GM23248 (cell line): ENCODE results near the gene GEN1. TPM values are rescaled to one million over a fixed set of nuclear protein-coding genes. Genes with fewer than 3 reads are reported as not detected.

Experiments used
- DNase-seq: peaks from one replicate; pipeline ENCODE4 v3.0.0-alpha.2; 2015
- H2AFZ ChIP-seq: fragments of 200-600 bp; sonication (generic); 2 replicates; pipeline ENCODE4 v1.6.1; 2016; ENCODE audit warnings: antibody characterized with exemption
- H3F3A ChIP-seq: fragments of 200-600 bp; sonication (generic); 2 replicates; pipeline ENCODE4 v1.6.1; 2016; ENCODE audit warnings: mild to moderate bottlenecking, antibody characterized with exemption, mixed run types; ENCODE audit not compliant: insufficient read depth
- H3K27ac ChIP-seq: fragments of 200-600 bp; sonication (generic); 2 replicates; pipeline ENCODE4 v1.5.1; 2016; ENCODE audit warnings: mild to moderate bottlenecking
- H3K27me3 ChIP-seq: fragments of 200-600 bp; sonication (generic); replicated peaks from 2 replicates; pipeline ENCODE4 v1.6.1; 2016; ENCODE audit warnings: mild to moderate bottlenecking; ENCODE audit not compliant: insufficient read depth
- H3K36me3 ChIP-seq: fragments of 200-600 bp; sonication (generic); 2 replicates; pipeline ENCODE4 v1.6.1; 2016; ENCODE audit warnings: low read depth, mild to moderate bottlenecking
- H3K4me1 ChIP-seq: fragments of 200-600 bp; sonication (generic); 2 replicates; pipeline ENCODE4 v1.6.1; 2016; ENCODE audit warnings: mild to moderate bottlenecking; ENCODE audit not compliant: insufficient read depth
- H3K4me2 ChIP-seq: fragments of 200-600 bp; sonication (generic); one replicate; pipeline ENCODE4 v1.6.1; 2016; ENCODE audit warnings: mild to moderate bottlenecking; ENCODE audit not compliant: unreplicated experiment
- H3K4me3 ChIP-seq: fragments of 200-600 bp; sonication (generic); 2 replicates; pipeline ENCODE4 v1.5.1; 2016; ENCODE audit warnings: mild to moderate bottlenecking
- H3K79me2 ChIP-seq: fragments of 200-600 bp; sonication (generic); 2 replicates; pipeline ENCODE4 v1.6.1; 2016; ENCODE audit warnings: mild to moderate bottlenecking; ENCODE audit not compliant: insufficient read depth
- H3K9ac ChIP-seq: fragments of 200-600 bp; sonication (generic); 2 replicates; pipeline ENCODE4 v1.6.1; 2016; ENCODE audit warnings: mild to moderate bottlenecking
- H3K9me2 ChIP-seq: fragments of 200-600 bp; sonication (generic); 2 replicates; pipeline ENCODE4 v1.6.1; 2016; ENCODE audit warnings: mixed run types, mild to moderate bottlenecking, moderate library complexity; ENCODE audit not compliant: insufficient read depth
- H3K9me3 ChIP-seq: fragments of 200-600 bp; sonication (generic); one replicate; pipeline ENCODE4 v1.6.1; 2017; ENCODE audit warnings: low read depth
- H4K20me1 ChIP-seq: fragments of 200-600 bp; sonication (generic); 2 replicates; pipeline ENCODE4 v1.6.0; 2016; ENCODE audit not compliant: insufficient read depth
- EZH2 ChIP-seq: fragments of 200-600 bp; sonication (generic); IDR thresholded peaks from 2 replicates; pipeline ENCODE4 v1.6.1; 2018; ENCODE audit warnings: antibody characterized with exemption, mild to moderate bottlenecking; ENCODE audit not compliant: insufficient read depth, poor library complexity, severe bottlenecking
- EZH2phosphoT487 ChIP-seq: fragments of 200-600 bp; sonication (generic); IDR thresholded peaks from 2 replicates; pipeline ENCODE4 v1.6.1; 2018; ENCODE audit warnings: antibody characterized with exemption, moderate library complexity, mild to moderate bottlenecking, low read depth; ENCODE audit not compliant: insufficient read depth
- WGBS, 2 experiments: methylation state at CpG; one replicate each; pipeline ENCODE4 v1.1.6; 2015 to 2017; ENCODE audit warnings: low lambda C conversion rate in 2 of 2, low coverage in 1 of 2; ENCODE audit errors: missing lambda C conversion rate in 2 of 2; 5-methylcytosine and 5-hydroxymethylcytosine counted together
- in situ Hi-C: fragments of 300-500 bp; cut with MboI; formaldehyde crosslinking; loops from 2 replicates; pipeline ENCODE4 v1.15.0; 2020
- polyA plus RNA-seq: library from polyadenylated mRNA; unstranded; fragments of >200 nt; fragmentation: Nextera tagmentation; extraction: Ambion mirVana; gene quantifications from 2 replicates; pipeline ENCODE4 v1.2.1, GENCODE V29; 2016
- total RNA-seq: library from RNA; depleted of rRNA; stranded (reverse); fragments of >200 nt; shearing (Covaris generic); gene quantifications from 2 replicates; pipeline ENCODE4 v1.2.3, GENCODE V29; 2014; rRNA removed

Gene GEN1
- total and polyA plus RNA-seq, 2 experiments from 2014 or later: 3.9 to 10.2 TPM

- in situ Hi-C loops: no loop called here
- Histone ChIP-seq H3K36me3 (no peaks in the 10 kb centered on the region), H3K27me3 (peaks cover 5% of the 10 kb centered on the region; the same call in 1 of the 2 replicates), H2AFZ (no peak overlapping the region), H3K9ac (no peak overlapping the region), H3K4me3 (no peak overlapping the region), H3K27ac (no peak overlapping the region), H3K9me3 (no peaks in the 10 kb centered on the region), H4K20me1 (no peaks in the 10 kb centered on the region), H3K9me2 (no peaks in the 10 kb centered on the region), H3K4me1 (no peaks in the 10 kb centered on the region), H3F3A (no peaks in the 10 kb centered on the region), H3K79me2 (no peaks in the 10 kb centered on the region), H3K4me2 (no peak overlapping the region)
- DNase-seq: no peak
- 73 to 85% methylated on average over 2 of the region's 2 CpGs for WGBS, 2 experiments
- TF ChIP-seq EZH2phosphoT487 (no peak), EZH2 (no peak)
Observed at GRCh38 chr2:17827785-17828184, 73.8 kb downstream of the GEN1 start.

GRCh38 chr2:17830053-17831034, 76.4 kb downstream of the GEN1 start:
- H3K4me3 ChIP-seq: peak overlapping the region; percentile 58
- DNase-seq: peak; percentile 82
- no peaks in the 10 kb centered on the region for H3F3A ChIP-seq
- peaks cover 5% of the 10 kb centered on the region; the same call in 1 of the 2 replicates for H3K27me3 ChIP-seq
- no peaks in the 10 kb centered on the region for H3K79me2 ChIP-seq
- TF ChIP-seq EZH2: no peak
- H3K27ac ChIP-seq: no peak overlapping the region
- WGBS, 2 experiments: 11 to 12% methylated on average over 37 of the region's 37 CpGs
- peak overlapping the region; percentile 54; the same call in 1 of the 2 replicates for H2AFZ ChIP-seq
- H3K9me3 ChIP-seq: no peaks in the 10 kb centered on the region
- H3K4me1 ChIP-seq: no peaks in the 10 kb centered on the region
- H3K4me2 ChIP-seq: peak overlapping the region; percentile 81
- no peak overlapping the region; the same call in 1 of the 2 replicates for H3K9ac ChIP-seq
- H3K9me2 ChIP-seq: no peaks in the 10 kb centered on the region
- H3K36me3 ChIP-seq: no peaks in the 10 kb centered on the region
- in situ Hi-C loops: no loop called here
- H4K20me1 ChIP-seq: no peaks in the 10 kb centered on the region

GRCh38 chr2:17835516-17835915, 81.6 kb downstream of the GEN1 start:
- H3K9me2 ChIP-seq: no peaks in the 10 kb centered on the region
- no peaks in the 10 kb centered on the region for H4K20me1 ChIP-seq
- no peaks in the 10 kb centered on the region for H3F3A ChIP-seq
- no peak for TF ChIP-seq EZH2phosphoT487
- TF ChIP-seq EZH2: no peak
- no peak overlapping the region for H2AFZ ChIP-seq
- peaks cover 5% of the 10 kb centered on the region; the same call in 1 of the 2 replicates for H3K27me3 ChIP-seq
- no peaks in the 10 kb centered on the region for H3K36me3 ChIP-seq
- H3K4me3 ChIP-seq: no peak overlapping the region
- H3K27ac ChIP-seq: no peak overlapping the region
- DNase-seq: no peak
- H3K79me2 ChIP-seq: no peaks in the 10 kb centered on the region
- no peak overlapping the region for H3K4me2 ChIP-seq
- WGBS, 2 experiments: 93 to 95% methylated on average over 2 of the region's 2 CpGs
- no peaks in the 10 kb centered on the region for H3K4me1 ChIP-seq
- in situ Hi-C loops: no loop called here
- H3K9me3 ChIP-seq: no peaks in the 10 kb centered on the region
- no peak overlapping the region for H3K9ac ChIP-seq

Other genes starting within 250 kb of the GEN1 start
- not detected in 2 replicates for gene RAD51AP2, start 235.7 kb upstream of the GEN1 start, total RNA-seq
- not detected in 2 replicates for gene RAD51AP2, start 235.7 kb upstream of the GEN1 start, polyA plus RNA-seq
- gene VSNL1, start 213.4 kb upstream of the GEN1 start, total RNA-seq: 1.8 TPM in 1 of 2 replicates, not detected in the other
- gene VSNL1, start 213.4 kb upstream of the GEN1 start, polyA plus RNA-seq: 0.70 and 0.72 TPM in 2 replicates
- 21.4 and 22.0 TPM in 2 replicates for gene SMC6, start 328 bp upstream of the GEN1 start, total RNA-seq
- gene SMC6, start 328 bp upstream of the GEN1 start, polyA plus RNA-seq: 18.8 and 20.9 TPM in 2 replicates
- gene MSGN1, start 62.3 kb downstream of the GEN1 start, total RNA-seq: not detected in 2 replicates
- gene MSGN1, start 62.3 kb downstream of the GEN1 start, polyA plus RNA-seq: not detected in 2 replicates
- gene KCNS3, start 124.5 kb downstream of the GEN1 start, total RNA-seq: 2.7 and 2.9 TPM in 2 replicates
- 2.5 TPM in 2 replicates for gene KCNS3, start 124.5 kb downstream of the GEN1 start, polyA plus RNA-seq